CD4-positive, alpha-beta T cell (primary cell): Measurements from ENCODE around the gene CCDC137. TPM values are rescaled to one million over a fixed set of nuclear protein-coding genes. Genes with fewer than 3 reads are reported as not detected.
A peak's percentile ranks its signal among the peaks of the same experiment; 100 is the strongest.

Experiments
- ATAC-seq: fragments of 200-7000 bp; cut with Tn5 transposase; one replicate; pipeline ENCODE4 v1.10.0; 2022; ENCODE audit warnings: mild to moderate bottlenecking; ENCODE audit not compliant: poor library complexity
- CTCF ChIA-PET: fragments of 350-600 bp; sonication (Branson Sonifier 250); formaldehyde crosslinking; loops from one replicate; lab custom pipeline; 2021; ENCODE audit warnings: antibody characterized with exemption, inconsistent platforms; lab: Charles Lee
- POLR2A ChIA-PET: fragments of 350-600 bp; sonication (Branson Sonifier 250); formaldehyde crosslinking; loops from one replicate; lab custom pipeline; 2021; ENCODE audit warnings: antibody characterized with exemption, inconsistent platforms; lab: Charles Lee
- DNase-seq, 14 experiments: peaks; one replicate each; pipeline ENCODE4 v3.0.0-alpha.2; 2013 to 2020; ENCODE audit warnings: mixed read lengths in 2 of 14
- H3K27ac ChIP-seq, 2 donors: one replicate each; pipeline versions ENCODE4 v1.5.1 to v1.7.0; 2013; ENCODE audit warnings: low read length in 2 of 2, low read depth in 1 of 2, mild to moderate bottlenecking in 1 of 2
- H3K27me3 ChIP-seq, 2 experiments: 1 replicate in 1 of 2; 2 replicates in 1 of 2; pipeline versions ENCODE4 v1.6.1 to v1.7.0; 2013; ENCODE audit warnings: low read length in 2 of 2, control low read depth in 1 of 2, mild to moderate bottlenecking in 1 of 2, moderate library complexity in 1 of 2; ENCODE audit not compliant: insufficient read depth in 2 of 2, control insufficient read depth in 1 of 2
- H3K36me3 ChIP-seq: one replicate; pipeline ENCODE4 v1.6.1; 2013; ENCODE audit warnings: low read length, control low read depth; ENCODE audit not compliant: insufficient read depth
- H3K4me1 ChIP-seq: one replicate; pipeline ENCODE4 v1.6.1; 2013; ENCODE audit warnings: low read length, control low read depth; ENCODE audit not compliant: insufficient read depth
- H3K4me3 ChIP-seq: one replicate; pipeline ENCODE4 v1.5.1; 2013; ENCODE audit warnings: mild to moderate bottlenecking, low read length, moderate library complexity
- H3K9me3 ChIP-seq, 2 experiments: 1 replicate in 1 of 2; 2 replicates in 1 of 2; pipeline versions ENCODE4 v1.6.1 to v1.7.0; 2013; ENCODE audit warnings: low read length in 2 of 2, mild to moderate bottlenecking in 2 of 2, control low read depth in 1 of 2, moderate library complexity in 1 of 2; ENCODE audit not compliant: control insufficient read depth in 1 of 2, insufficient read depth in 1 of 2
- H3K27ac Mint-ChIP-seq: one replicate; pipeline ENCODE4 v1.8.0; 2020; ENCODE audit warnings: mixed read lengths
- H3K27me3 Mint-ChIP-seq: one replicate; pipeline ENCODE4 v1.8.0; 2021; ENCODE audit warnings: mixed read lengths
- H3K36me3 Mint-ChIP-seq: one replicate; pipeline ENCODE4 v1.8.0; 2021; ENCODE audit warnings: low read depth, mixed read lengths
- H3K4me1 Mint-ChIP-seq: one replicate; pipeline ENCODE4 v1.8.0; 2021; ENCODE audit warnings: low read depth, mixed read lengths
- H3K4me3 Mint-ChIP-seq: one replicate; pipeline ENCODE4 v1.8.0; 2020; ENCODE audit warnings: mild to moderate bottlenecking, mixed read lengths
- H3K9me3 Mint-ChIP-seq: one replicate; pipeline ENCODE4 v1.8.0; 2020; ENCODE audit warnings: mixed read lengths
- CTCF ChIP-seq: fragments of 200-600 bp; IDR thresholded peaks from one replicate; pipeline ENCODE4 v1.8.0; 2022; ENCODE audit warnings: antibody characterized with exemption, mild to moderate bottlenecking
- intact Hi-C, 2 experiments: fragments of 100-400 bp; cut with DNase I in 1 of 2; cut with micrococcal nuclease in 1 of 2; formaldehyde crosslinking; loops; one replicate each; pipeline versions ENCODE4 v1.15.1 to v1.9.0; 2023 to 2025; cut with DNase I, micrococcal nuclease
- total RNA-seq, 174 experiments: library from RNA in 2 of 174; stranded (reverse) in 2 of 174; gene quantifications; one replicate each; pipeline ENCODE4 v1.2.3 and lab custom pipeline; 2021 to 2026

The CCDC137 gene
- total RNA-seq, 2 experiments from 2014 or later = 20.8 to 21.7 TPM

GRCh38 chr17:81710514-81711308 is 44.2 kb downstream of the CCDC137 start:
- Histone ChIP-seq H3K9me3 (no peaks in the 10 kb centered on the region), H3K27me3 (no peaks in the 10 kb centered on the region), H3K36me3 (peaks cover 16% of the 10 kb centered on the region), H3K4me1 (peaks cover 32% of the 10 kb centered on the region), H3K27ac (no peak overlapping the region), H3K4me3 (peak overlapping the region; percentile 49)
- intact Hi-C loops = loop anchor here in 1 of 2 experiments (1.0 to 2.0 kb wide), 2 partner anchors 7 to 74 kb away; partner anchors contain the start of genes MRPL12, NPLOC4 and TSPAN10
- no peak for TF ChIP-seq CTCF
- Mint-ChIP-seq H3K27ac (peak overlapping the region; percentile 77), H3K36me3 (peaks cover 13% of the 10 kb centered on the region), H3K4me1 (peaks cover 33% of the 10 kb centered on the region), H3K4me3 (peak overlapping the region; percentile 72), H3K9me3 (no peaks in the 10 kb centered on the region), H3K27me3 (no peaks in the 10 kb centered on the region)
- DNase-seq (peak in 3 of 14 experiments; percentile 36 to 50 (median 47)), ATAC-seq (peak; percentile 21)
- ChIA-PET POLR2A (interaction anchor here (1.4 kb wide), 2 partner anchors 8 to 27 kb away, joined by 7 to 13 read pairs; partner anchors contain the start of genes ARL16, HGS and MRPL12), CTCF (interaction anchor here (0.7 kb wide), 1 partner anchor 27 kb away, joined by 3 read pairs; the partner anchor contains the start of genes ARL16 and HGS)

GRCh38 chr17:81711814-81712467 is 45.4 kb downstream of the CCDC137 start, which contains the start of gene SLC25A10:
SLC25A10 (plus strand) TSS chr17:81712284; CDS start chr17:81712427, 143 bp downstream.
- H3K9me3 ChIP-seq = no peaks in the 10 kb centered on the region
- H3K4me3 ChIP-seq = peak within 1 kb of the TSS; percentile 49
- ATAC-seq (peak; percentile 80), DNase-seq (peak; percentile 53 to 91 (median 72))
- intact Hi-C loops = loop anchor here in 1 of 2 experiments (1.0 to 2.0 kb wide), 3 partner anchors 9 to 149 kb away; partner anchors contain the start of genes MRPL12, NPLOC4, P4HB and TSPAN10
- Mint-ChIP-seq H3K4me3 (peak within 1 kb of the TSS; percentile 90), H3K27ac (peak within 1 kb of the TSS; percentile 77), H3K9me3 (no peaks in the 10 kb centered on the region), H3K4me1 (peaks cover 27% of the 10 kb centered on the region), H3K36me3 (peaks cover under 1% of the 10 kb centered on the region), H3K27me3 (no peaks in the 10 kb centered on the region)
- no peaks in the 10 kb centered on the region for H3K27me3 ChIP-seq
- H3K36me3 ChIP-seq = peaks cover 9% of the 10 kb centered on the region
- POLR2A ChIA-PET = interaction anchor here (0.6 to 1.4 kb wide), 4 partner anchors 9 to 1320 kb away, joined by 3 to 13 read pairs (median 6); partner anchors contain the start of genes ARL16, HGS and MRPL12
- peak; percentile 17 for TF ChIP-seq CTCF
- CTCF ChIA-PET = interaction anchor here (0.7 kb wide), 2 partner anchors 28 to 204 kb away, joined by 3 read pairs; partner anchors contain the start of genes ARL16 and HGS
- H3K4me1 ChIP-seq = peaks cover 31% of the 10 kb centered on the region
- no peak within 1 kb of the TSS for H3K27ac ChIP-seq

- no peak overlapping the region for H3K27ac Mint-ChIP-seq
- Histone ChIP-seq H3K4me1 (peaks cover 31% of the 10 kb centered on the region), H3K4me3 (peak overlapping the region; percentile 44), H3K27me3 (no peaks in the 10 kb centered on the region), H3K9me3 (no peaks in the 10 kb centered on the region), H3K27ac (no peak overlapping the region), H3K36me3 (peaks cover 3% of the 10 kb centered on the region)
- peak; percentile 2 for ATAC-seq
- no peak for TF ChIP-seq CTCF
- ChIA-PET POLR2A (no interaction called here), CTCF (no interaction called here)
- H3K4me1 Mint-ChIP-seq = peaks cover 27% of the 10 kb centered on the region
- no peaks in the 10 kb centered on the region for H3K36me3 Mint-ChIP-seq
- intact Hi-C loops = loop anchor here in 1 of 2 experiments (2.0 kb wide), 1 partner anchor 148 kb away; the partner anchor contains the start of gene P4HB
- DNase-seq = peak in 1 of 14 experiments; percentile 49
- no peaks in the 10 kb centered on the region for H3K9me3 Mint-ChIP-seq
- H3K4me3 Mint-ChIP-seq = peak overlapping the region; percentile 90
- H3K27me3 Mint-ChIP-seq = no peaks in the 10 kb centered on the region
Observed at GRCh38 chr17:81712468-81713003, 46.0 kb downstream of the CCDC137 start.
